Left lung (tissue), 10 donors: ENCODE results near the gene AP1S3. TPM values are rescaled to one million over a fixed set of nuclear protein-coding genes. Genes with fewer than 3 reads are reported as not detected.
"Not testable (repeated sequence)": the region's sequence is repeated elsewhere in the genome, so short reads cannot be mapped to it uniquely, and the experiment has no call there.

Experiments
- ATAC-seq: fragments of 200-7000 bp; cut with Tn5 transposase; one replicate; pipeline ENCODE4 v1.9.1; 2020; ENCODE audit warnings: moderate library complexity
- DNase-seq, 4 donors: peaks; one replicate each; pipeline ENCODE4 v3.0.0-alpha.2; 2013 to 2020
- H3K27ac ChIP-seq, 2 donors: fragments of 200-600 bp; sonication (generic) in 1 of 2; one replicate each; pipeline versions ENCODE4 v1.5.0 to v1.8.0; 2020 to 2021
- H3K27me3 ChIP-seq, 2 donors: fragments of 200-600 bp; sonication (generic) in 1 of 2; one replicate each; pipeline versions ENCODE4 v1.5.0 to v1.8.0; 2020 to 2021
- H3K36me3 ChIP-seq, 2 donors: fragments of 200-600 bp; sonication (generic) in 1 of 2; one replicate each; pipeline versions ENCODE4 v1.5.0 to v1.8.0; 2020 to 2021
- H3K4me1 ChIP-seq, 2 donors: fragments of 200-600 bp; one replicate each; pipeline ENCODE4 v1.8.0; 2021
- H3K4me3 ChIP-seq, 2 donors: fragments of 200-600 bp; sonication (generic) in 1 of 2; one replicate each; pipeline versions ENCODE4 v1.5.0 to v1.8.0; 2020 to 2021; ENCODE audit warnings: mild to moderate bottlenecking in 1 of 2
- H3K9me3 ChIP-seq, 2 donors: fragments of 200-600 bp; sonication (generic) in 1 of 2; one replicate each; pipeline versions ENCODE4 v1.5.0 to v1.8.0; 2020 to 2021
- intact Hi-C, 2 donors: fragments of 100-400 bp; cut with DNase I; formaldehyde crosslinking; loops; one replicate each; pipeline versions ENCODE4 v1.11.2 to v1.14.2; 2022
- polyA plus RNA-seq, 6 donors: library from polyadenylated mRNA; unstranded; fragments of 120-200 nt; gene quantifications; one replicate each; pipeline ENCODE4 v1.2.1, GENCODE V29; 2013; ENCODE audit not compliant: insufficient read length in 6 of 6
- total RNA-seq, 2 donors: library from RNA; stranded (reverse); fragmentation: NEBNext Ultra II Directional; extraction: Animal tissue kit (Norgen Biotek cat#: 25700); gene quantifications; one replicate each; pipeline ENCODE4 v1.2.1, GENCODE V29; 2021
- TF ChIP-seq, protein P1 (sequence below), 2 donors: fragments of 200-600 bp; sonication (generic) in 1 of 2; IDR thresholded peaks; one replicate each; pipeline versions ENCODE4 v1.5.0 to v1.8.0; 2021; ENCODE audit warnings: antibody characterized with exemption in 2 of 2
- donor health status: DM: no; HTN: yes; CAD: no.
- donor health status: DM: no; HTN: no; CAD: no.

Gene AP1S3
- total and polyA plus RNA-seq, 8 donors, result 4.3 to 23.4 (median 5.6) TPM

DNA sequence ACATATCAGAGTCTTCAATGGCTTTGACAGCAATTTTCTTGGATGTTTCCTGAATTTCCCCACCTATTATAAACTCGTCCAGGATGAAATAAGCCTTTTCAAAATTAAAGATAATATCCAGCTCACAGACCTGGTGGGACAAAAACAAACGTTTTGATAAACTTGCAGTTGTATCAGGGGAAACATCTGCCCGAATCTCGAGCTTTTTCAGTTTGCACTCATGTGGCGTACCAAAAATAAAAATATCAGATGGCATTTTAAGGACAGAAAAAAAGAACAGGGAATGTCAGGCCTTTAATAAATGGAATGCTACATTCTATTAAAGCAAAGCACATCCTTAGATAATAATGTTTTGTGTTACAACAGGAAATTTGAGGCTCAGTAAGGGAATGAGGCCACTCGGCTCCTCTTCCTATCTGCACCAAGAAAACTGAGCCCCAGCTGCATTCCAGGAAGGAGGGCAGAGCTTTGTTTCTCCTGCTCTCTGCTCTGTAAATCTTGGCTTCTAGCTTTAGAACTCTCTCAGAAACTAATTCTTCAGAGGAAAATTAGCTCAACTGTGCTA, 72.1 kb downstream of the AP1S3 start:
- H3K36me3 ChIP-seq, result no peaks in the 10 kb centered on the region
- H3K4me3 ChIP-seq, result no peak overlapping the region
- TF ChIP-seq, protein P1, sequence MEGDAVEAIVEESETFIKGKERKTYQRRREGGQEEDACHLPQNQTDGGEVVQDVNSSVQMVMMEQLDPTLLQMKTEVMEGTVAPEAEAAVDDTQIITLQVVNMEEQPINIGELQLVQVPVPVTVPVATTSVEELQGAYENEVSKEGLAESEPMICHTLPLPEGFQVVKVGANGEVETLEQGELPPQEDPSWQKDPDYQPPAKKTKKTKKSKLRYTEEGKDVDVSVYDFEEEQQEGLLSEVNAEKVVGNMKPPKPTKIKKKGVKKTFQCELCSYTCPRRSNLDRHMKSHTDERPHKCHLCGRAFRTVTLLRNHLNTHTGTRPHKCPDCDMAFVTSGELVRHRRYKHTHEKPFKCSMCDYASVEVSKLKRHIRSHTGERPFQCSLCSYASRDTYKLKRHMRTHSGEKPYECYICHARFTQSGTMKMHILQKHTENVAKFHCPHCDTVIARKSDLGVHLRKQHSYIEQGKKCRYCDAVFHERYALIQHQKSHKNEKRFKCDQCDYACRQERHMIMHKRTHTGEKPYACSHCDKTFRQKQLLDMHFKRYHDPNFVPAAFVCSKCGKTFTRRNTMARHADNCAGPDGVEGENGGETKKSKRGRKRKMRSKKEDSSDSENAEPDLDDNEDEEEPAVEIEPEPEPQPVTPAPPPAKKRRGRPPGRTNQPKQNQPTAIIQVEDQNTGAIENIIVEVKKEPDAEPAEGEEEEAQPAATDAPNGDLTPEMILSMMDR (IDR thresholded peaks at IDR 0.05), result no peak
- intact Hi-C loops, result no loop called here
- peaks cover 3 to 8% of the 10 kb centered on the region in 2 donors for H3K4me1 ChIP-seq
- no peaks in the 10 kb centered on the region for H3K9me3 ChIP-seq
- no peak overlapping the region for H3K27ac ChIP-seq
- DNase-seq (no peak), ATAC-seq (no peak)
- H3K27me3 ChIP-seq, result no peaks in the 10 kb centered on the region

DNA sequence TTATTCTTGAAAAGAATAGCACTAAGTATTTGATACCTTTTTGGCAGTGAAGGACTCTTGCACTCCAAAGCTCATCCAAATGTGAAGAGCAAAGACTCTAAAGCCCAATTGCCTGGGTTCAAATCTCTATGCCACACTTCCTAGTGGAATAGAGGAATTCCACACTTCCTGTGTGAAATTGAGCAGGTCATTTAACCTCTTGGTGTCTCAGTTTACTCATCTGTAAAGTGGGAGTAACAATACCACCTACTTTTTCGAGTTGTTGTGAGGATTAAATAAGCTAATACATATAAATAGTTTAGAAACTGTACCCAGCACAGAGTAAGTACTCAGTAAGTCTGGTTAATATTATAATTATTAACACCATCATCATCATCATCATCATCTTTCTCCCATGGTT, 72.6 kb downstream of the AP1S3 start:
- H3K4me3 ChIP-seq, result no peak overlapping the region
- TF ChIP-seq, protein P1 (IDR thresholded peaks at IDR 0.05), result no peak
- no peaks in the 10 kb centered on the region for H3K36me3 ChIP-seq
- peaks cover 3 to 8% of the 10 kb centered on the region in 2 donors for H3K4me1 ChIP-seq
- intact Hi-C loops, result no loop called here
- H3K27ac ChIP-seq, result no peak overlapping the region
- ATAC-seq (no peak), DNase-seq (no peak)
- no peaks in the 10 kb centered on the region for H3K27me3 ChIP-seq
- H3K9me3 ChIP-seq, result no peaks in the 10 kb centered on the region

DNA sequence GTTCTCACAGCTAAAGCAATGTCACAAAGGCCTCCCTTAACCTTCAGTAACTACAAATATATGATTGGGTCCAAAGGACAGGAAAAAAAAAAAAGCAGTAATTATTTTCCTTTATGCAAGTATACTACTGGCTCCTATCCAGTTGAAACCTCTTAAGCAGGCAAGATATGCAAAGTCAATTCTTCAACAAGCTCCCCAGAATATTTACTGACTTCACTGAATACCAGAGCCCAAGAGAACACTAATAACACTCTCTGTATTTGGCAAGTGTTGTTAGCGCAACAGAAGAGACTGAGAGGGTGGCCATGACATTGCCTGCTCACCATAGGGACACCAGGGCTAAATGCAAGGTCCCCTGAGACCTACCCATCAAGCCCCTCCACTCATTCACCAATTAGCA, 74.5 kb downstream of the AP1S3 start:
- intact Hi-C loops, result no loop called here
- DNase-seq (peak in 2 of 4 donors; percentile 23 to 71), ATAC-seq (peak; percentile 81)
- Histone ChIP-seq H3K4me1 (peaks cover under 1 to 3% of the 10 kb centered on the region in 2 donors), H3K9me3 (no peaks in the 10 kb centered on the region), H3K36me3 (no peaks in the 10 kb centered on the region), H3K27me3 (no peaks in the 10 kb centered on the region), H3K27ac (peak overlapping the region; percentile 59 to 73), H3K4me3 (no peak overlapping the region)
- TF ChIP-seq, protein P1 (IDR thresholded peaks at IDR 0.05), result no peak

DNA sequence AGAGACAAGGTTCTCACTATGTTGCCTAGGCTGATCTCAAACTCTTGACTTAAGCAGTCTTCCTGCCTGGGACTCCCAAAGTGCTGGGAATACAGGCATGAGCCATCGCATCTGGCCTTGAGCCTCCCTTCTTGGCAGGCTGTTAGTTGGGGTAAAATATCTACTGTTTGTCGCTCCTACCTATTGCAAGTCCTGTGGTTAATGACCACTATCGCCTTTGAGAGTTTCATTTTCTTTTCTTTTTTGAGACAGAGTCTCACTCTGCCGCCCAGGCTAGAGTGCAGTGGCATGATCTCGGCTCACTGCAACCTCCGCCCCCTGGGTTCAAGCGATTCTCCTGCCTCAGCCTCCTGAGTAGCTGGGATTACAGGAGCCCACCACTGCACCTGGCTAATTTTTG, 75.6 kb downstream of the AP1S3 start:
- H3K27me3 ChIP-seq, H3K9me3 ChIP-seq, intact Hi-C loops, H3K4me1 ChIP-seq, H3K36me3 ChIP-seq, H3K4me3 ChIP-seq, DNase-seq, ATAC-seq: not testable (repeated sequence)
- H3K27ac ChIP-seq, result peak overlapping the region; percentile 53 to 67

DNA sequence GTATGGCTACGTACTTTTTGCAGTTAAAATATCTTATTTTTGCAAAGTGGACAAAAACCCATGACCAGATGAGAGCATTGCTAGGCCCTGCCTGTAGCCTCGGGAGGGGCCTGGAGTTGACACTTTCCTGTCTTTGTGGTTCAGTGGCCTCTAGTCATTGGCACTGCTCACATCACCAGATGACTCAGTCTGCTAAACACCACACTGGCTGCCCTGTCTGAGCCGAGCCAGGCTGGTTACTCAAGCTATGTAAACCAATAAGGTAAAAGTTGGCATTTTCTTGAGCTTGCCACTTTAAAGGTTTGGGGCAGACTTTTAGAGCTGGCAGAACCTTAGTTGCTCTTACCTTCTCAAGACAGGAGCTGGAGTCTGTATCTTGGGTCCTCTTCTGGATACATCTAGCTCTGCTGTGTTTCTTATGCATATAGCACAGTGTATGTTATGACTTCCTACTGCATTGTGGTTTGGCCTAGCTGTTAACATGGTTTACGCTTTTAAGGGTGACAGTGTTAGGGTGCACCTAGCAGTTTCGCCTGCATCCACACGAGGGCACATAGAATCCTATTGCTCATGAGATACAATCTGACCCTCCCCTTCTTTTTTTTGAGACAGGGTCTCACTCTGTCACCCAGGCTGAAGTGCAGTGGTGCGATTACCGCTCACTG, 76.4 kb downstream of the AP1S3 start:
- H3K4me1 ChIP-seq, result peaks cover 0 to 3% of the 10 kb centered on the region in 2 donors
- ATAC-seq (peak; percentile 85), DNase-seq (peak in 2 of 4 donors; percentile 73 to 77)
- no peaks in the 10 kb centered on the region for H3K9me3 ChIP-seq
- H3K4me3 ChIP-seq, result no peak overlapping the region
- H3K36me3 ChIP-seq, result no peaks in the 10 kb centered on the region
- no peaks in the 10 kb centered on the region for H3K27me3 ChIP-seq
- H3K27ac ChIP-seq, result peak overlapping the region; percentile 53 to 67
- intact Hi-C loops, result no loop called here
- TF ChIP-seq, protein P1 (IDR thresholded peaks at IDR 0.05), result no peak
